IPS-18c (cell line): ENCODE measurements around the gene NLRC5.

Experiments
- H3K4me3 ChIP-seq: 2 replicates; pipeline ENCODE4 v1.7.0; 2013; ENCODE audit warnings: low read depth, mild to moderate bottlenecking, low read length, moderate library complexity; ENCODE audit not compliant: insufficient read depth
- H3K9me3 ChIP-seq: one replicate; pipeline ENCODE4 v1.6.1; 2013; ENCODE audit warnings: mild to moderate bottlenecking, low read length, moderate library complexity; ENCODE audit not compliant: control insufficient read depth, insufficient read depth

The NLRC5 gene

GRCh38 chr16:56988948-56989945 lies at the start of gene NLRC5:
Gene NLRC5, plus strand, starts transcription at chr16:56989557. Its CDS starts 31,156 bp downstream, at chr16:57020713.
- peak within 1 kb of the TSS; percentile 67 for H3K4me3 ChIP-seq
- H3K9me3 ChIP-seq = no peaks in the 10 kb centered on the region

GRCh38 chr16:56939801-56940200 lies 49.6 kb upstream of the NLRC5 start:
- Histone ChIP-seq H3K9me3 (no peaks in the 10 kb centered on the region), H3K4me3 (no peak overlapping the region)

GRCh38 chr16:56941092-56941491 lies 48.3 kb upstream of the NLRC5 start:
- Histone ChIP-seq H3K4me3 (no peak overlapping the region), H3K9me3 (no peaks in the 10 kb centered on the region)

- Histone ChIP-seq H3K4me3 (no peak overlapping the region), H3K9me3 (no peaks in the 10 kb centered on the region)
Observed at GRCh38 chr16:56941856-56942331, 47.5 kb upstream of the NLRC5 start.

- no peaks in the 10 kb centered on the region for H3K9me3 ChIP-seq
- H3K4me3 ChIP-seq = no peak overlapping the region
Observed at GRCh38 chr16:56943761-56944375, 45.5 kb upstream of the NLRC5 start.

- H3K4me3 ChIP-seq = no peak overlapping the region
- H3K9me3 ChIP-seq = no peaks in the 10 kb centered on the region
Observed at GRCh38 chr16:56944954-56945839, 44.2 kb upstream of the NLRC5 start.

GRCh38 chr16:56945847-56946527 lies 43.4 kb upstream of the NLRC5 start:
- H3K4me3 ChIP-seq = no peak overlapping the region
- no peaks in the 10 kb centered on the region for H3K9me3 ChIP-seq

- Histone ChIP-seq H3K9me3 (no peaks in the 10 kb centered on the region), H3K4me3 (no peak overlapping the region)
Observed at GRCh38 chr16:56946767-56947603, 42.4 kb upstream of the NLRC5 start.

- Histone ChIP-seq H3K9me3 (no peaks in the 10 kb centered on the region), H3K4me3 (no peak overlapping the region)
Observed at GRCh38 chr16:56947604-56947995, 41.8 kb upstream of the NLRC5 start.

GRCh38 chr16:56948234-56948633 lies 41.1 kb upstream of the NLRC5 start:
- no peaks in the 10 kb centered on the region for H3K9me3 ChIP-seq
- H3K4me3 ChIP-seq = no peak overlapping the region

- no peaks in the 10 kb centered on the region for H3K9me3 ChIP-seq
- no peak overlapping the region for H3K4me3 ChIP-seq
Observed at GRCh38 chr16:56950051-56950450, 39.3 kb upstream of the NLRC5 start.

GRCh38 chr16:56950455-56950854 lies 38.9 kb upstream of the NLRC5 start:
- no peak overlapping the region for H3K4me3 ChIP-seq
- H3K9me3 ChIP-seq = no peaks in the 10 kb centered on the region

- Histone ChIP-seq H3K4me3 (no peak overlapping the region), H3K9me3 (no peaks in the 10 kb centered on the region)
Observed at GRCh38 chr16:56950881-56951771, 38.2 kb upstream of the NLRC5 start.

GRCh38 chr16:56953006-56953405 lies 36.4 kb upstream of the NLRC5 start:
- Histone ChIP-seq H3K4me3 (no peak overlapping the region), H3K9me3 (no peaks in the 10 kb centered on the region)

GRCh38 chr16:56956076-56956475 lies 33.3 kb upstream of the NLRC5 start:
- Histone ChIP-seq H3K4me3 (no peak overlapping the region), H3K9me3 (no peaks in the 10 kb centered on the region)
